HG03045 (cell line): ENCODE results near the gene SSBP2.
A peak's percentile ranks its signal among the peaks of the same experiment; 100 is the strongest.
"Not testable (repeated sequence)": the region's sequence is repeated elsewhere in the genome, so short reads cannot be mapped to it uniquely, and the experiment has no call there.

Source experiments
- ATAC-seq: cut with Tn5 transposase; IDR thresholded peaks from one replicate; pipeline ENCODE4 v1.9.1; 2021; ENCODE audit warnings: mild to moderate bottlenecking, moderate library complexity; ENCODE audit not compliant: unreplicated experiment

The SSBP2 gene

DNA sequence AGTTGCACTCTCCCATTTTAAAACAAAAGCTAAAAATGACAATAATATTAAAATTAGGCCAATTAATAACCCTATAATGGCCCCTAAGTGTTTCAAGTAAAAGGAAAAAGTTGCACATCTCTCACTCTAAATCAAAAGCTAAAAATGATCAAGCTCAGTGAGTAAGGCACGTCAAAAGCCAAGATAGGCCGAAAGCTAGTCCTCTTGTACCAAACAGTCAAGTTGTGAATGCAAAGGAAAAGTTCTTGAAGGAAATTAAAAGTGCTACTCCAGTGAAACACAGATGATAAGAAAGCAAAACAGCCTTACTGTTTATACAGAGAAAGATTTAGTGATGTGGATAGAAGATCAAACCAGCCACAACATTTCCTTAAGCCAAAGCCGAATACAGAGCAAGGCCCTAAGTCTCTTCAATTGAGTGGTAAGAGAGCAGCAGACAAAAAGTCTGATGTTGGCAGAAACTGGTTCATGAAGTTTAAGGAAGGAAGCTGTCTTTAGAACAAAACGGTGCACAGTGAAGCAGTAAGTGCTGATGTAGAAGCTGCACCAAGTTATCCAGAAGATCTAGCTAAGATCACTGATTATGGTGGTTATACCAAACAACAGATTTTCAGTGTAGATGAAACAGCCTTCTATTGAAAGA lies 212.9 kb downstream of the SSBP2 start:
- no peak for ATAC-seq

DNA sequence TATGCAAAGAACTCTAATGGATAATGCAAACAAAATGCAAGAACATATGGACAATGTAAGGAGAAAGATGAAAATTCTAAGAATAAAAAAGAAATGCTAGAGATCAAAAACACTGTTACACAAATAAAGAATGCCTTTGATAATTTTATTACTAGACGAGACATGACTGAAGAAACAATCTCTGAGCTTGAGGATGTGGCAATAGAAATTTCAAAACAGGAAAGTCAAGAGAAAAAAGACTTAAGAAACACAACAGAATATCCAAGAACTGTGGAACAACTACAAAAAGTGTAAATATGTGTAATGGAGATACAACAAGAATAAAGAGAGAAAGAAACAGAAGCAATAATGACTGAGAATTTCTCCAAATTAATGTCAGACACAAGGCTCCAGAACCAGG lies 216.5 kb downstream of the SSBP2 start:
- ATAC-seq = no peak

DNA sequence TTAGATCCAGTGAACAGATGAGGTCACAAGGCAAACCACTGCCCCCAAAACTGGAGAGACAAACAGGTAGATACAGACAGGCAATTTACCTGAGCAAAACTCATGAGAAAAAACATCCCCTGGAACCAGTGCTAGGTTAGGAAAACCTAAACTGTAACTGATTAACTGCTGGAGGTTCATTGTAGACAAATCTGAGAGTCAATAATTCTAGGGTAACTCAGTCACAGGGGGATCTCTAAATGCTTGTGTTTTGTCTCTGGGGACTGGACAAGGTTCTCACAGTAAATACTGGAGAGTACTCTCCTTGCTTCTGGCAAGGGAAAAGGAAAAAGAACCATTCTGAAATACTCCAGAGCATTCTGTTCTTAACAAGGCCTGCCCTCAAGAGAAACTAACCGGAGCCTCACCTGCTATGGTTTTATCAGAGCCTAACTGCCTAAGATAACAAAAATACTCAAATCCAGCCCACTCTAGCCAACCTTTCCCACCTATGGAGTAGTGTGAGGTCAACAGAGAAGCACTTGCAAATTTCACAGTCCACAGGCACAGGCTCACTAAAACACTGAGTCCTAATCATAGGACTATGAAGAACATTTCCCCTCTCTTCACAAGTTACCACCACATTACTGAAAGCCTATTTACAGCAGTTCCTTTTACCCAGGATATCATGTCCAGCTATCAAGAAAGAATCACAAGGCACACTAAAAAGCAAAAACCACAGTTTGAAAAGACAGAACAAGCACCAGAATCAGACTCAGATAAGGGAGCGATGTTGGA lies 217.1 kb downstream of the SSBP2 start:
- no peak for ATAC-seq

GRCh38 chr5:81530919-81531318 lies 220.0 kb downstream of the SSBP2 start:
- no peak for ATAC-seq

- ATAC-seq = no peak
These were observed 225.2 kb downstream of the SSBP2 start for GRCh38 chr5:81525690-81526089.

DNA sequence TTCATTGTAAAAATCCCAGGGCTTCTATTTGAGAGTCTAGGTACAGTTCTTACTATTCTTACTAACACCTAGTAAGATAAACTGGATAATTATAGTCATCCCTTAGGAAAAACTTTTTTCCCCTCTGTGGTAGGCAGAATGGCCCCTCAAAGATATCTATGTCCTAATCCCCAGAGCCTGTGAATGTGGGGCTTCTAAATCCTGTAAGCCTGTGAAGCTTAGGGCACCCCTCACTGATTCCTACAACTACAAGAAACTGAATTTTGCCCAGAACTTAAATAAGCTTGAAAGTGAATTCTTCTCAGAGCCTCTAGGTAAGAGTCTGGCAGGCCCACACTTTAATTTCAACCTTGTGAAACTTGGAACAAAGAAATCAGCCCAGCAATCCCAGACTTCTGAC lies 226.9 kb downstream of the SSBP2 start:
- no peak for ATAC-seq

- ATAC-seq = no peak
These were observed 228.3 kb downstream of the SSBP2 start for GRCh38 chr5:81522571-81522970.

- no peak for ATAC-seq
These were observed 230.1 kb downstream of the SSBP2 start for GRCh38 chr5:81520769-81521168.

DNA sequence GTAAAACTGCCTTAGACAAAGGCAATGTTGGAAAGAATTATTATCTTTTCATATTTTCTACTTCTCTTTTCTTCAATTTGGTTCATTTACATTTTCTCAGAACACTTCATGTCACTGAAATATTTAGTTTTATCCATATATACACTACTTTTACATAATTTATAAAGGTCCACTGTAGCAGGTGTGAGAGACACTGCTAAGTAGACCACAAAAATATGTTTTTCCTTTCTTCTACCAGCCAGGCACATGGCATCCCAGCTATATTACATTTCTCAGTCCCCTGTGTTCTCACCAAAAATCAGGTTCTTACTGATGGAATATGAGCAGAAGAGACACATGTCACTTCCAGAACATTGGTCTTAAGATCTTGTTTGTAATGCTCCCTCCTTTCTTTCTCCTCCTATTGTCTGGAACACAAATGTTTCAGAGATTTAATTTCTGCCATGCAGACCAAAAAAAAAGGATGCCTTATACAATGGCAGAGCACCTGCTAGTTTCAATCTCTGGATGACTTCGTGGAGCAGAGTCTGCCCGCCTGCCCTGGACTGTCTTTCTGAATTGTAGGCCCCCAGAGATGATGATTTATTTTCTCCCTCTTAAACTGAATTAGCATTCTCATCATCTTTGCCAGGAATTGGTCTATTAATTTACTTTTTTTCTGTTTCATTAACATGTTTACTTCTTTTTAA lies 231.5 kb downstream of the SSBP2 start:
- ATAC-seq = no peak

DNA sequence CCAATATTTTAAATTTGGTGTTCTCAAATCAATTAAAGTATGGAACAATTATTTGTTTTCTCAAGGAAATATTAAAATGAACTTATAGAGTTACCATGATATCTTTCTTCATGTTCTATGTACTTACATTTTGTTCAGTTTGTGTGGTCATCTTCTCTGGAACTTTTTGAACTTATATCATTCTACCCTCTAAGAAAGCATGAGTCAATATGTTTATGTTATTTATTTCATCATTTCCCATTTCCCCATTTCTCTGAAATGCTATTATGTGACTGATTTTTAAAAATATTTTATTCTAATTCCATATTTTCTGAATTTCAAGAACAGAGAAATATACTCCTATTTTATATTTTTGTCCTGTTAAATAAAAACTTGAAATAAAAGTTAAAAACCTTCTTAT lies 233.4 kb downstream of the SSBP2 start:
- no peak for ATAC-seq

DNA sequence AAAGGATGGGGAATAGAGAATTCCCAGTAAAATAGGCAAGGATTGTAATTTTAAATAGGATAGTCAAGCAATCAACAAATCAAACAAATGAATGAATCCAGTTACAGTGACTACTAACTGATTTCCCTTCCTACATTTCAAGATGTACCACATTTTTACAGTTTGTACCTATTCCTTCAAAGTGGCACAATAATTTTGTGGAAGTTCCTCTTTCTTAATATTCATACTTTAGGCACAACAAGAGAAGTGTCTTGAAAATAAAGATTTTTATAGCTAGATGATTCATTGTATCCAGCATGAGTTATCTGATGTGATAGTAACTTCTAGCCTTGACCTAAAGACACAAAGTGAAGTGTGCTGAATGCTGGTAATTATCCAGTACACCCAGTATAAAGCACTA lies 234.8 kb downstream of the SSBP2 start:
- no peak for ATAC-seq

GRCh38 chr5:81513982-81514381 lies 236.9 kb downstream of the SSBP2 start:
- ATAC-seq = no peak

DNA sequence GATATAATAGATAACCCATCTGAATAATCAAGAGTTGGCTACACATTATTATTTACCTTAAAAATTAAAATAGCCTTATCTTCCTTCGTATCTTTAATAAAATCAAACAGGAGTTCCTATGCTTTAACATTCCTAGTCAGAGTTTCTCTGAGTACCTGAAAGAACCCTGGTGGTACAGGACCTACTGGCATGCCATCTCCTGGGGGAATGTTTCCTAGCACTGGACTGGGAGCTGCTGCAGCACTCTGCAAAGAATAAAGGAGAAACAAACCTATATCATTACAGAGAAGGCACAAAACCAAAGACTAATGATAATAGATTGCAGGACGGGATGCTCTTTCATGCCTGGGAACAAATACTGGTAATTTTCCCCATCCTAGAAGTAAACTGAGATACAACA lies 237.4 kb downstream of the SSBP2 start:
- no peak for ATAC-seq

GRCh38 chr5:81506900-81507588 lies 243.9 kb downstream of the SSBP2 start:
- peak; percentile 99 for ATAC-seq

- ATAC-seq = no peak
These were observed 244.5 kb downstream of the SSBP2 start for GRCh38 chr5:81506378-81506777.

DNA sequence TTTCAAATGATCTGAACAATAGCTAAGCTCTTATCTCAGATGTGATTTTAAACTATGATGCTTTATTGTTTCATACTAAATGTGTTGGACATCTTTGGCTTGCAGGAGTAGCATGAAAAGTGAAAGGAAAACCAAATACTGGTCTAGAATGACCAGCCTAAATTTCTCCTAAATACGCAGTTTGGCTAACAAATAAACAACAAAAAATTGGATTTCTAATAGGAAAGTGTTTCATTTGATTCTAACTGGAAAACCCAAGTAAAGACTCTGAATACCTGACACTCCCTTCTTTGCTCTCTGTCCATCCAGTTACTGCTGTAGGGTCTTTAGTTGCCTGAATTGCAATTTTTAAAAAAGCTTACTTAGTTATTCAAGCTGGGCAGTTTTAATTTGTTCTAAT lies 245.2 kb downstream of the SSBP2 start:
- ATAC-seq = no peak

GRCh38 chr5:81503602-81504001 lies 247.3 kb downstream of the SSBP2 start:
- ATAC-seq = not testable (repeated sequence)

DNA sequence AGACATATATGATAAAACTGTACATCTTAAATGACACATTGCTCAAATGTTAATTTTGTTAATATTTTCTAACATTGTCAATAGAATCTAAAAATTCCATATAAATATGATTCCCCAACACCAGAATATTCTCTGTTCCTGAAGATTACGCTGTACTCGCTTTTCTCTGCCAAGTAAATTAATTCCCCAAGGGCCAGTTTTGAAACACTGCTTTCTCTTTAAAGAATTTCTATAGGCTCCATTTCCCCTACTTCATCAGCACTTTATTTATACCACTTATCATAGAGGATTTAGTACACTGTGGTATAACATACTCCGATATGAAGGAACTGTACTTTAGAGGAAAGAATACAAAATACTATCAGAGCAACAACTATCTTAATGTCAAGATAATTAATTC lies 255.6 kb downstream of the SSBP2 start:
- ATAC-seq = no peak

DNA sequence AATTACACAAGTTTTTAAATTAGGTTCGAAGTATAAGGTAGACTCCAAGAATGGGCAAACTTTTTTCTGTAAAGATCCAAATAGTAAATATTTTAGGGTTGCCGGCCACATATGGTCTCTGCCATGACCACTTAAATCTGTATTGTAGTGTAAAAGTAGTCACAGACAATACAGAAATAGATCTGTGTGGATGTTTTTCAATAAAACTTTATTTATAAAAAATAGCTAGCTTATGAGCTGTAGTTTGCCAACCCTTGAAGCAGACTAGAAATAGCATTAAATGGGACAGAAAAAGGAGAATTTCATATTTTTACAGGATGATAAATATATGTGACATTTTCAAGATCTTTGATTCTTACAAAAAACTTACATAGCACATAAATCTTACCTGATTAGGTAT lies 262.0 kb downstream of the SSBP2 start:
- no peak for ATAC-seq

GRCh38 chr5:81486711-81487110 lies 264.2 kb downstream of the SSBP2 start:
- ATAC-seq = no peak

DNA sequence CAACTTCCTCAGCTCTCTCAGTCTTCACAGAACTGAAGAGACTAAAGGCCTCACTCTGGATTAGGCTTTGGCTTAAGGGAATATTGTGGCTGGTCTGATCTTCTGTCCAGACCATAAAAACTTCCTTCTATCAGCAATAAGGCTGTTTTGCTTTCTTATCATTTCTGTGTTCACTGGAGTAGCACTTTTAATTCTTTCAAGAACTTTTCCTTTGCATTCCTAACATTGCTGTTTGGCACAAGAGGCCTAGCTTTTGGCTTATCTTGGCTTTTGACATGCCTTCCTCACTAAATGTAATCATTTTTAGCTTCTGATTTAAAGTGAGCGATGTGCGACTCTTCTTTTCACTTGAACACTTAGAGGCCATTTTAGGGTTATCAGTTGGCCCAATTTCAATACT lies 268.3 kb downstream of the SSBP2 start:
- no peak for ATAC-seq
